NCI-H226 (cell line): Measurements from ENCODE around the gene RNF112.
A peak's percentile ranks its signal among the peaks of the same experiment; 100 is the strongest.
"Not testable (repeated sequence)": the region's sequence is repeated elsewhere in the genome, so short reads cannot be mapped to it uniquely, and the experiment has no call there.

Experiments used
- DNase-seq: peaks from one replicate; pipeline ENCODE4 v3.0.0-alpha.2; 2015

The RNF112 gene

DNA sequence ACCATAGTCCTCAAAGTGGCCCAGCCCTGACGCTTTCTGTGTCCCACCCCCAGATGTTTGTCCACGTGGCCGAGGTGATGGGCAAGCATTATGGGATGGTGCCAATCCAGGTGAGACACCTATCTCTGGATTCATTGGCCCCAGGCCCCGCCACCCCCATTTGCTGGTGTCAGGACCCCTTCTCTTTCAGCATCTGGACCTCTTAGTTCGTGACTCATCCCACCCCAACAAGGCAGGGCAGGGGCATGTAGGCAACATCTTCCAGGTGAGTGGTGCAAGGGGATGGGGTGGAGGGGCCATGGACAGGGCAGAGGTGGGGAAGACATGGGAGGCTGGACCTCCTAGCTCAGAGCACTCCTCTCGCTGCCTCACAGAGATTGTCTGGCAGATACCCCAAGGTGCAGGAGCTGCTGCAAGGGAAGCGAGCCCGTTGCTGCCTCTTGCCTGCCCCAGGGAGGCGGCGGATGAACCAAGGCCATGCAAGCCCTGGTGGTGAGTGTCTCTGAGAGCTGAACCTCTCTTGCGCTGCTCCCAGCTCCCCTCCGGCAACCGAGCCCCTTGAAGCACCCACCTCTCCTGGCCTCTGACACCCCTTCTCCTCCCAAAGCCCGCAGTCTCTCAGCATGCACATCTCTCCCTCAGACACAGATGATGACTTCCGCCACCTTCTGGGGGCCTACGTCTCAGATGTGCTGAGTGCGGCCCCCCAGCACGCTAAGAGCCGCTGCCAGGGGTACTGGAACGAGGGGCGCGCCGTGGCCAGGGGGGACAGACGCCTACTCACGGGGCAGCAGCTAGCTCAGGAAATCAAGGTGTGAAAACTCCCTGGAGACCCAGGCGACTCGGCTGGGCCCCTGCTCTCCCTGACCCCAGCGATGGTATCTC is 3.6 kb downstream of the RNF112 start:
- no peak for DNase-seq

GRCh38 chr17:19415311-19415710 is 4.3 kb downstream of the RNF112 start:
- no peak for DNase-seq

DNA sequence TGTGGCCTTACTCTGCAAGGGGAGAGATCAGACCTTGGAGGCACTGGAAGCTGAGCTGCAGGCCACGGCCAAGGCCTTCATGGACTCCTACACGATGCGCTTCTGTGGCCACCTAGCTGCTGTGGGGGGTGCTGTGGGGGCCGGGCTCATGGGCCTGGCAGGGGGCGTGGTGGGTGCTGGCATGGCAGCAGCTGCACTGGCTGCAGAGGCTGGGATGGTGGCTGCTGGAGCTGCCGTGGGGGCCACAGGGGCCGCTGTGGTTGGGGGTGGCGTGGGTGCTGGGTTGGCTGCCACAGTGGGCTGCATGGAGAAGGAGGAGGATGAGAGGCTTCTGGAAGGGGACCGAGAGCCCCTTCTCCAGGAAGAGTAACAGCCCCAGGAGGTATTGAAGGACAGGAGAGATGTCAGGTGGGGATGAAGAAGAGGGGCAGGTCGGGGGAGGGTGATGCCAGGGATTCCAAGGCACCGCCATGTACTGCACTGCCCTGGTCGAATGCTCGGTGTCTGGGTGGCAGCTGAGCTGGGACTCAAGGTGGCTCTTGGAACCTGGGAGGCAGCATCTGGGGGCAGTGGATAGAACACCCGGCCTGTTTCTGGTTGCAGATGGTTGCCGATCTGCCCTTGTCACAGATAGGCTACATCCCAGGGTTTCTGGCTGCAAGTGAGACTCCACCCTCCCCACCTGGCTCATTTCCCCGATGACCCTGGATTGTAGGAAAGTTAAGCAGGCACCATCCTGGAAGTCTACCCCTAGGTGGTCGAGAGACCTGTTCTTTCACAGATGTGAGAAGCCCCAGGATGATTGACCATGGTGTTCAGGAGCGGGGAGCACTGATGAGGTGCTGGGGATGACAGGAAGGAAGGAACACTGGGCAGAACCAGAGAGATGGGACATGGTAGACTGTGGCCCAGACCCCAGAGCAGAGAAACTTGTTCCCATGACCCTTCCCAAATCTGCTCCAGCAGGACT is 5.1 kb downstream of the RNF112 start:
- no peak for DNase-seq

DNA sequence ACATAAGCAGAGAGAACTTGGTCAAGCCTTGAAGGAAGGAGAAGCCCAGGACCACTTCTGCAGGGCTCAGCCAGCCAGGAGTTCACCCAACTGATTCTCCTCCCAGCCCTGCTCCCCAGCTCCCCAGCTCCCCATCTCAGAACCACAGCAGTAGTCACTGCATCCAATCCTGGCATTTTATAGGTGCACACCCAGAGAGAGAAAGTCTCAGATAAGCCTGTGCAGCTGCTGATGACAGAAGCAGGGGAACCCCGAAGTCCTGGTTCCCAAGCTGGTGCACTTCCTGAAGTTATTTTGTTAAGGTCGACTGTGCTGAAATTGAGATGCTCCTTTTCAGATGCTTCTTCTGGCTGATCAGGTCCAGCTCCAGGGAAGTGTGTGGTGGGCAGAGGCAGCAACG is 6.6 kb downstream of the RNF112 start:
- no peak for DNase-seq

GRCh38 chr17:19418251-19418992 is 7.4 kb downstream of the RNF112 start:
- no peak for DNase-seq

DNA sequence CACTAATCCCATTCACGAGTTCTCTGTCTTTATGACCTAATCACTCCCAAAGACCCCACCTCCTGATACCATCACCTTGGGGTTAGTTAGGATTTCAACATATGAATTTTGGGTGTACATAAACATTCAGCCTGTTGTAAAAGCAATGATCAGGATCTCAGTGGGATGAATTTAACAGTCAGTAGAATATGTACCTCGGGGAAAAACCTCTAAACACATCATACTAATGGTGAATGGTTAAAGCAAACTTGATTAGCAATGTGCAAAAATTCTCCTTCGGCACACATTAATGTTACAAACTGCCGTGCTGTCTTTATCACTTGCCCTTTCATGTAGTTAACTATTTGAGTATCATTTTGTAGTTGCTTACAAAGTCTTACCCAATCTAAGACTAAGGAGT is 10.2 kb downstream of the RNF112 start:
- no peak for DNase-seq

DNA sequence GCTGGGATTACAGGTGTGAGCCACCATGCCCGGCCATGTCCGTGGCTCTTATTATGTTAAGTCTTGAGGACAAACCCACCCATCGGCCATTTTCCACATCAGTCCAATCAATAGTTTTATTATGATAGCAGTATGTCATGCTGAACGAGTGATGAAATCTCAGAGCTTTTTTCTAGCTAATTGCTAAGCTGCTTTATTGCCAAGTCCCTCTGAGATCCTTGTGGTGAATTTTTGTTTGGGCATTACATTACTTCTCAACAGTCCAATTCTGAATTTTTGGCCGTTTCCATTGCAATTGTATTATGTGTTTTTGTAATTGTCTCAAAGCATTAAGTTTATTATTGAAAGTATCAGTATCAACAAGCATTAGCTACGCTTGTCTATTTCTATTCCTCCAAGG is 10.9 kb downstream of the RNF112 start:
- no peak for DNase-seq

DNA sequence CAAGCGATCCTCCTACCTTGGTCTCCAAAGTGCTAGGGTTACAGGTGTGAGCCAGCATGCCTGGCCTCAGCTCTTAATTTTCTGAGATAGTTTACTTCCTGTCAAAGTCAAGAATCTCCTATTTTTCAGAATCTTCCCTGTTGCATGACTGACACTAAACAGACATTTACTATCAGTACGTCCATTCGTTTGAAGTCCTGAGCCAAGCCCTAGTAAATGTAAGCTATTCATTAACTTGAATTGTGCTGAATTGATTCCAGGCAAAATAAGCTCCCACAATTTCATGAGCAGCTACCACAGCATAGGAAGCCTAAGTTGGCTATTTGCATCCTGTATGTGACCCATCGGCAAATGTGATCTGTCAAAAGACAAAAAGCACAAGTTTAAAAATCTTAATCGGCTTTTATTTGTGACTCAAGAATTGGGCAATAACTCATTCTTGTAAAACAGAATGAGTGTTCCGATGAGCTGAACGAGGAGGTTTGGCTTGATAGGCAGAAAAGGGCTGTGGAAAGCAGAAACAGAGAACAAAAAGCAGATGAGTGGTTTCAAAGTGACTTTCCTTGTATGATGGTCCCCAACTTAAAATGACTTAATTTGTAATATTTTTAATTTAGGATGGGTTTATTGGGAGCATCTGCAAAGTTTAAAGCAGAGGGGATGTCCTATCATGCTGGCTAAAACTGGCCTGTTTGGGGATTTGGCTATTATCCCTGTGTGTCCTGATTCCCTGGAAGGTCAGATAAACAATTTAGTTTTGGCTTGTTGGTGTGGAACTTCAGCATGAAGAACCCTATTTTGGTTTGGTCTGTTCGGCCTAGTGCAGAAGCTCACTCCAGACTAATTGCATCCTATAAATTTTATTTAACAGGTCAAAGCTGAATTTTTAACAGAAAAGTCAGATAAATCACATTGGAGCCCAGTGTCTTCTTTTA is 14.2 kb downstream of the RNF112 start:
- no peak for DNase-seq

DNA sequence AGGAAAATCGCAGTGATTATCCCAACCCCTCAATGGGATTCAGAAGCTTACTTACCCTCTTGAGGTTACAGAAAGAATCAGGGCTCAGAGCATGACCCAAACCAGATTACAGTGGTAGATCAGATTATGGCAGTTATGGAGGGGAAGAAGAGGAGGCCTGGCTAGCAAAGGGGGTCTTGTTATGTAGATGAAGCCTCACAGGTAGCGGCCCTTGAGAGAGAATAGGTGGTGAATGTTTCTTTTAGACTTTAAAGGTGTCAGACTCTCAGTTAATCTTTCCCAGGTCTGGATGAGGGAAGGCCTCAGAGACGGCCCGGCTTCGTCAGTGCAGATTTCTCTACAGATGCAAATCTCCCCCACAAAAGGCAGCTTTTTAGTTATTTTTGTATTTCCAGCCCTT is 15.6 kb downstream of the RNF112 start:
- no peak for DNase-seq

- no peak for DNase-seq
Measured at GRCh38 chr17:19431691-19432090, 20.7 kb downstream of the RNF112 start.

- no peak for DNase-seq
Measured at GRCh38 chr17:19433255-19433654, 22.2 kb downstream of the RNF112 start.

DNA sequence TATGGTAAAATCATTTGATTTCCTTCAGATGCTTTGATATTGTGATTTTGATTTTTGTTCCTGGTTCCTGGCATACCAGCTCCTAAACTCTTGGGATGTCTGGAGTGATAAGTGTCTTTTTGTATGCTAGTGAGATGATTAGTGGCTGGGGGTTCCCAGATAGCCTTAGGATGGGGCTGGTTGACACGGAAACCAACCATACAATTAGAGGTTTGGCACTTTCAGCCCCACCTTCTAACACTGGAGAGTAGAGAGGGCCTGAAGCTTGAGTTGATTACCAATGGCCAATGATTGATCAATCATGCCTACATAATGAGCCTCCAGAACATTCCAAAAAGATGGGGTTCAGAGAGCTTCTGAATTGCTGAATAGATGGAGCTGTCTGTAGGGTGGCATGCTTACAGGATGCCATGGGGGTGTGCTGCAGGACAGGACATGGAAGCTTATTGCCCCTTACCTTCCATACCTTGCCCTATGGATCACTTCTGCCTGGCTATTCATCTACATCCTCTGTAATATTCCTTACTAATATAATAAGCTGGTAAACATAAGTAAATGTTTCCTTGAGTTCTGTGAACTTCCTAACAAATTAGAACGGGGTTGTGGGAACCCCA is 22.8 kb downstream of the RNF112 start:
- DNase-seq = no peak

DNA sequence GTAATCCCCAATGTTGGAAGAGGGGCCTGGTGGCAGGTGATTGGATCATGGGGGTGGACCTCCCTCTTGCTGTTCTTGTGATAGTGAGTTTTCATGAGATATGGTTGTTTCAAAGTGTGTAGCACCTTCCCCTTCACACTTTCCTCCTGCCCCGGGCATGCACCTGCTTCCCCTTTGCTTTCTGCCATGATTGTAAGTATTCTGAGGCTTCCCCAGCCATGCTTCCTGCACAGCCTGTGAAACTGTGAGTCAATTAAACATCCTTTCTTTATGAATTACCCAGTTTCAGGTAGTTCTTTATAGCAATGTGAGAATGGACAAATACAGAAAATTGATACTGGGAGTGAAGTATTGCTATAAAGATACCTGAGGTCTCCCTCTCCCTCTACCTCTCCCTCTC is 29.4 kb downstream of the RNF112 start:
- no peak for DNase-seq

- not testable (repeated sequence) for DNase-seq
Measured at GRCh38 chr17:19441288-19441687, 30.3 kb downstream of the RNF112 start.

GRCh38 chr17:19442731-19443130 is 31.7 kb downstream of the RNF112 start:
- DNase-seq = no peak

DNA sequence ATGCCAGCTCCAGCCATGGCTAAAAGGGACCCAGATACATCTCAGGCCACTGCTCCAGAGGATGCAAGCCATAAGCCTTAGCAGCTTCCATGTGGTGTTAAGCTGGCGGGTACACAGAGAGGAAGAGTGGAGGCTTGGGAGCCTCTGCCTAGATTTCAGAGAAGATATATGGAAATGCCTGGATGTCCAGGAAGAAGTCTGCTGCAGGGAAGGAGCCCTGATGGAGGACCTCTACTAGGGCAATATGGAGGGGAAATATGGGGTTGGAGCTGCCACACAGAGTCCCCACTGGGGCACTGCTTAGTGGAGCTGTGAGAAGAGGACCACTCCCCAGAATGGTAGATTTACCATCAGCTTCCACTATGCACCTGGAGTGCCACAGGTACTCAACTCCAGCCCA is 32.1 kb downstream of the RNF112 start:
- DNase-seq = no peak

DNA sequence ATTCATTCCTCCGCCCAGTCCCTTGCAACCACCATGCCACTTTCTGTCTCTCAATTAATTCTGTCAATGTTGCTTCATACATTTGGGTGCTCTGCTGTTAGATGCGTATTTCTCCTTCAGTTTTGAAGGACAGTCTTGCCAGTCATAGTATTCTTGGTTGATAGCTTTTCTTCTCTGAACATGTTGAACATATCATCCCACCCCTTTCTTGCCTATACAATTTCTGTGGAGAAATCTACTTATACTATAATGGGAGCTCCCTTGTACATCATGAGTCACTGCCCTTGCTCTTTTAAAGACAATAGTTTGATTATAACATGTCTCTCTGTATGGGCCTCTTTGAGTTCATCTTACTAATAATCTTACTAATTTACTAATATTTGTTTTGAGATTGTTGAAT is 34.1 kb downstream of the RNF112 start:
- no peak for DNase-seq

DNA sequence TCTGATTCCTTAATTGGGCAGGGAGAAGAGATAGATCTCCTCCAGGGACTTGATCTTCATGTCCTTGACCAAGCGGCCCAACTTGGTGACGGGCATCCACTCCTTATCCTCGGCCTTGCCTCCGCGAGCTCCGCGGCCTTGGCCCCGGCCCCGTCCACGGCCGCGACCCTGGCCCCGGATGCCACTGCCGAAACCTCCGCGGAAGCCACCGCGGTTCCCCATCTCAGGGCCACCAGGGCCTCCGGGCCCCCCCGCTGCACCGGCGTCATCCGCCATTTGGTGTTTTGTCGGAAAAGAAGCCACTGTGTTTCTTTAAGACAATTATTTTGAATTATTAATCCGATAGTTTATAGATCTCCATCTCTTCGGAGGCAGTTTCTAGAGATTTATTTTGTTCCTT is 35.5 kb downstream of the RNF112 start:
- not testable (repeated sequence) for DNase-seq

GRCh38 chr17:19447085-19447583 is 36.1 kb downstream of the RNF112 start:
- DNase-seq = peak; percentile 47

DNA sequence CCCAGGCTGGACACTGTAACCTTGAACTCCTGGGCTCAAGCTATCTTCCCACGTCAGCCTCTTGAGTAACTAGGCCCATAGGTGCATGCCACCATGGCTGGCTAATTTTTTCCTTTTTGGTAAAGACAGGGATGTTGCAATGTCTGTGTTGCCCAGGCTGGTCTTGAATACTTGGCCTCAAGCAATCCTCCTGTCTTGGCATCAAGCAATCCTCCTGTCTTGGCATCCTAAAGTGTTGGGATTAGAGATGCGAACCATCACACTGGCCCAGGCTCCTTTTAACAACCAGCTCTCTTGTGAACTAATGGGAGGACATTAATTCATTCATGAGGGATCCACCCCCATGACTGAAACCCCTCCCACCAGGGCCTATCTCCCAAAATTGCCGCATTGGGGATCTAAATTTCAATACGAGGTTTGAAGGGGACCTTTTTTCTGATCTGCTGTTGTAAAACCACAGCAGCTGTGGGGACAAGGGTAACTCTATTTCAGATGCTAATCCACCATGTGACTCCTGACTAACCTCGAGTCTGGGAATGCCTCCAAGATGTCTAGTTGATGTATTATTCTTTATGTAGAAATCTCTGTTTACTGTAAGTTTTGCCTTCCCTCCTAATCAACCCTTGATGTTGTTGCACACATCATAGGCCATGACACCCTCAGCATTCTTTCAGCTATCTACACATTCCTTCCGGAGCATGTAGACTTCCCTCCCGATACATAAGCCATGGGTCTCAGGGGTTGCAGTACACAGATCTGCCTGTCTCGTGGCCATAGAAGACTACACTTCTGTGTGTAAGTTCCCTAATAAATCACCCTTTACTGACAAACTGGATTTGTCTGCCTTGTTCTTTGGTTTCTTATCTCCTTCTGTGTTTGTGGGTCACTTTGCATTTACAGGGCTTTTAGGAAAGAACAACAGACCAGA is 37.6 kb downstream of the RNF112 start:
- peak; percentile 97 for DNase-seq
